T-helper 1 cell treated with Interleukin-12 subunit alpha and Interleukin-12 subunit beta and Interleukin-4 antibody, amounts not matched to agents 30 μg/mL and 1 μg/mL, for 36 hours (primary cell): ENCODE results near the gene TMEM72.

Source experiments
- H3K27ac Mint-ChIP-seq: one replicate; pipeline ENCODE4 v1.8.0; 2021; ENCODE audit warnings: mild to moderate bottlenecking, mixed read lengths
- H3K27me3 Mint-ChIP-seq: one replicate; pipeline ENCODE4 v1.8.0; 2021; ENCODE audit warnings: low read depth, mixed read lengths
- H3K36me3 Mint-ChIP-seq: one replicate; pipeline ENCODE4 v1.8.0; 2021; ENCODE audit warnings: low read depth, mixed read lengths
- H3K4me1 Mint-ChIP-seq: one replicate; pipeline ENCODE4 v1.8.0; 2021; ENCODE audit warnings: low read depth, mixed read lengths
- H3K4me3 Mint-ChIP-seq: one replicate; pipeline ENCODE4 v1.8.0; 2021; ENCODE audit warnings: mild to moderate bottlenecking, moderate library complexity, mixed read lengths
- H3K9me3 Mint-ChIP-seq: one replicate; pipeline ENCODE4 v1.8.0; 2021; ENCODE audit warnings: mixed read lengths

The TMEM72 gene

DNA sequence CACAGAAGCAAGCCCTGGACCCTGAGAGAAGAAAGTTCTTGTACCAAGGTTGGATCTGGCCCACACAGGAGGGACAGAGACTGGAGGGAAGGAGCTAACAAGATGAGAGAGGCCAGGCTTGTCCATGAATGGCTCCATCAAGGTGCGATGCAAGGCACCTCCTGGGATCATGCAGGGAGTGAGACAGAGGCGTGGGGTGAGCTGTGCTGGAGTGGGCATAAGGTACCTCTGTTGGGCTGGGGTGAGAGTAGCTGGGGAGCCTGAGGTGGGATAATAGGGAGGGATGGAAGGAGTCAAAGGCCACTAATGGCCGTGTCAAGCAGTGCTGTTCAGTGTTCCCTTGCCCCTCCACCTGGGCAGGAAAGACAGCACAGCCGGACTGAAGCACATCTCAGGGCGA, 9.9 kb downstream of the TMEM72 start:
- Mint-ChIP-seq H3K4me3 (no peak overlapping the region), H3K36me3 (no peaks in the 10 kb centered on the region), H3K9me3 (no peaks in the 10 kb centered on the region), H3K27ac (no peak overlapping the region), H3K4me1 (no peaks in the 10 kb centered on the region), H3K27me3 (peaks cover 23% of the 10 kb centered on the region)

DNA sequence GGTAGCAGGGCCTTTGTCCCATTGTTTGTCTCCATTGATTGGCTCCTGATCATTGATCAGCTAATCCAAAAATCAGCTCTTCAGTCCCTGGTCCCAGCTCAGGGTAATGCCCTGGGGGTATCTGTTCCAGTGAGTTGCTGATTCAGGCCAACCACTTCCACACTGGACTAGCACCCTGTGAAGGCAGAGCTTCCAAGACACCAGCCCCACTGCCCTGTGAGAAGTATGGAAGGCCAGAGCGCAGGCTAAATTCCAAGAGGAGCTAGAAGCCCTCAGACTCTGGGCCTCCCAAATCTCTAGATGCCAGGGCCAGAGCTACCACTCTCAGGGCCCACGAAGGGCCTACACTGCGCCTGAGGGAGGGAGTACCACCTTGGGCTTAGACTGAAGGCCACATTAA, 10.4 kb downstream of the TMEM72 start:
- Mint-ChIP-seq H3K4me1 (no peaks in the 10 kb centered on the region), H3K9me3 (no peaks in the 10 kb centered on the region), H3K27me3 (peaks cover 23% of the 10 kb centered on the region), H3K36me3 (no peaks in the 10 kb centered on the region), H3K27ac (no peak overlapping the region), H3K4me3 (no peak overlapping the region)

DNA sequence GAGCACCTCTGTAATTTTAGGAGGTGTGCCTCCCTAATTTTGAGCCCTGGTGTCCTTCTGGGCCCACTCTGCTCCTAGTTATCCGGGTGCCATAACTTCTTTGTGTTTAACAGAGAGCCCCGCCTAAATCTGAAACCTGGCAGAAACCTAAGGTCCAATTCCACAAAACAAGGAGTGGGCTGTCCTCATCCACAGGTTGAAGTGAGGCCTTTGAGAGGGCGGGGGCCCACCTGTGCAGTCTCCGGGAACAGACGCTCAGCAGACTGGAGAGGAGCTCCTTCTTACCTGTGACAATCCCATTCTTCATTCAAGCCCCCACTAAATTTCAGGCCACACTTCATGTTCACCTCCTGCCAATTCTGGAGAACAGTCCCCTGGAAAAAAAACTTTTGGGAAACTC, 10.9 kb downstream of the TMEM72 start:
- no peaks in the 10 kb centered on the region for H3K36me3 Mint-ChIP-seq

DNA sequence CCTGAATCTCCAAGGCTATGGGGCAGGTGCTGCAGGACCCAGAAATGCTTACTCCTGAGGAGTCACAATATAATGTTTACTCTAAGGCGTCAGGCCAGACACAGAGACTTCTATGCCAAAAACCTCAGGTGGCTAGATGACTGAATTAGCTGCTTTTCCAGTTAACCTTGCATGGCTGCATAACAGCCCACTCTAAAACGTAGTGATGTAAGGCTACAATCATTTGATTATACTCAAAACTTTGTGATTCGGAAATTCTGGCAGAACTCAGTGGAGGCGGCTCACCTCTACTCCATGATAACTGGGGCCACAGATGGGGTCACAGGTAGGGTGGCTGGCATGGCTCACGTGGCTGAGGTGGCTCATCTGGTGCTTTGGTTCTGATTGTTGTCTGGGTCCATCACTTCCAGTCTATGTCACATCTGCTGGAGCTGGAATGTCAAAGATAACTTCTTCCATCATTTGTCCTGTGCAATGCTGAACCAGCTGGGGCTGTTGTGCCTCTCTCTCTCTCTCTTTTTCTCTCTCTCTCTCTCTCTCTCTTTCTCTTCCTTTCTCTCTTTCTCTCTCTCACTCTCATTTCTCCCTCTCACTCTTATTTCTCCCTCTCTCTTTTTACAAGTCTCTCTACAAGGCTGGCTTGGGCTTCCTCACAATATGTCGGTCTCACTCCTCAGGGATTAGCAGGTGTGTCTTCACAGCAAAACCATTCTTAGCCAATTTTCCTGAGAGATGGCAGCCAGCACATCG, 11.8 kb downstream of the TMEM72 start:
- Mint-ChIP-seq H3K4me1 (no peaks in the 10 kb centered on the region), H3K9me3 (no peaks in the 10 kb centered on the region), H3K27me3 (peaks cover 12% of the 10 kb centered on the region), H3K36me3 (no peaks in the 10 kb centered on the region), H3K27ac (no peak overlapping the region), H3K4me3 (no peak overlapping the region)

More for the DNA sequence above, 10.9 kb downstream of the TMEM72 start:
- H3K27ac Mint-ChIP-seq, result no peak overlapping the region
- H3K4me1 Mint-ChIP-seq, result no peaks in the 10 kb centered on the region
- H3K9me3 Mint-ChIP-seq, result no peaks in the 10 kb centered on the region
- no peak overlapping the region for H3K4me3 Mint-ChIP-seq
- H3K27me3 Mint-ChIP-seq, result peaks cover 22% of the 10 kb centered on the region

DNA sequence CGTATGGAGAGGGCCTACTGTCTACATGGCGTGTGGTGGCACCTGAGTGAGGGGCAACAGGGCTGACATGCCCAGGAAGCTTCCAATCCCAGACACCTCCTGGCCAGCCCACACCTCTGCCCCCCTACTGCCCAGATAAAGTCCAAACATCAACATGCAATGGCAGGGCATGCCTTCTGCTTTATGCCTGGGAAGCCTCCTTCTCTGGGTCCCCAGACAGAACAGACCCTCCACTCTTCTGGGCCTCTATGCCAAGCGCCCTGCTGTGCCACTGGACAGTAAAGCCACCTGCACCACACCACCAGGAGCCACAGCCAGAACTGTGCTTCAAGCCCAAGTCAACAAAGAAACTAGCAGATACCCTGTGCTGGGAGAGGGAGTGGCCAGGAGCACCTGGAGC, 12.5 kb downstream of the TMEM72 start:
- H3K27me3 Mint-ChIP-seq, result peaks cover 10% of the 10 kb centered on the region
- H3K9me3 Mint-ChIP-seq, result no peaks in the 10 kb centered on the region
- H3K4me3 Mint-ChIP-seq, result no peak overlapping the region
- no peaks in the 10 kb centered on the region for H3K4me1 Mint-ChIP-seq
- H3K27ac Mint-ChIP-seq, result no peak overlapping the region
- no peaks in the 10 kb centered on the region for H3K36me3 Mint-ChIP-seq

DNA sequence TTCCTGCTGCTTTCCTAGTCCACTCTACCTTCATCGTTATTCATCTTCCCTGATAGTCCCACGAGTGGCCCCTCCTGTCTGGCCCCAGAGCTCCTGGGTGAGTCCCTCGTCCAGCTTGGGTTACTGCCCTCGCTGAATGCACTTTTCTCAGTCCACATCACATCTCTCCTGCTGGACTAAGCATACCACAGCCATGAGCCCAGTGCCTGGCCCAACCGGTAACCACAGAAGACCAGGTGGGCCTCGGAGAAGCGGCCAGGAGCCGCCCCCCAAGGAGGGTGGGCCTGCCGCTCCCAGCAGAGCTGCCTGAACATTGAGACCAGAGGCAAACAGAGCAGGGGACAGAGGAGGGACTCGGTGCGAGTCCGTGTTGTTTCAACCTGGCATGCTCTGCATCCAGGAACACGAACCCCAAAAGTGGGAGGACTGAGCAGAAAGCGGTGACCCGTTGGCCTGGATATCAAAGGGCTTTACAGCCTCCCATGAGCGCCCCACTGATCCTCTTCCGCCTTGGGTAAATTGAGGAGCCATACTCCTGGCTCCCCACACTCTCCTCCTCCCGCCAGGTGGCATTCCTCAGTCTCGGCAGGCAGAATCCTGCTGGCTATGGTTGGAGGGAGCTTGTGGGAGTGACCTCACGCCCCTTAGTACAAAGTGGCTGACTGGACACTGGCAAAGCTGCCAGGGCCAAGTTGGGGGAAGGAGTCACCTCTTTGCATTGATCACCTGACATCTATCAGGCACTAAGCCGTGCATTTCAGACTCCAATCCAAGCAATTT, 13.3 kb downstream of the TMEM72 start:
- Mint-ChIP-seq H3K27ac (no peak overlapping the region), H3K36me3 (no peaks in the 10 kb centered on the region)

DNA sequence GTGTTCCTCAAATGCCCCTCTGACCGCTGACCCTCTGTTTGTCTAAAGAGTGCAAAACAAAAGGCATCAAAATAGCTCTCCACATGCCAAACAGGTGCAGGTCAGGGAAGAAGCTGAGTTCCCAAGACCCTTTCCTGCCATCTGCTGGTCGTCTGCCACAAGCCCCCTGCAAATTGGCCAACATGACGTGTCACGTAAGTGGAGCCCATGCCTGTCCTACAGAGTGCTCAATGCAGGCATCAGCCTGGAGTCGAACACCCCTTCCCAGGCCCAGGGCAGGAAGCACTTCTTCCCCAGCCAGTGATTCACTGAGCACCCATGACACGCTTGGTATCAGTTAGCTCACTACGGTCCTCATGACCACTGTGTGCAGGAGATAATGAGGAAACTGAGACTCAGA, 14.1 kb downstream of the TMEM72 start:
- no peak overlapping the region for H3K4me3 Mint-ChIP-seq
- H3K9me3 Mint-ChIP-seq, result no peaks in the 10 kb centered on the region
- H3K27ac Mint-ChIP-seq, result no peak overlapping the region
- H3K27me3 Mint-ChIP-seq, result peaks cover 4% of the 10 kb centered on the region
- no peaks in the 10 kb centered on the region for H3K36me3 Mint-ChIP-seq
- H3K4me1 Mint-ChIP-seq, result no peaks in the 10 kb centered on the region

More for the DNA sequence above, 13.3 kb downstream of the TMEM72 start:
- Mint-ChIP-seq H3K4me3 (no peak overlapping the region), H3K9me3 (no peaks in the 10 kb centered on the region), H3K4me1 (no peaks in the 10 kb centered on the region), H3K27me3 (peaks cover 4% of the 10 kb centered on the region)

DNA sequence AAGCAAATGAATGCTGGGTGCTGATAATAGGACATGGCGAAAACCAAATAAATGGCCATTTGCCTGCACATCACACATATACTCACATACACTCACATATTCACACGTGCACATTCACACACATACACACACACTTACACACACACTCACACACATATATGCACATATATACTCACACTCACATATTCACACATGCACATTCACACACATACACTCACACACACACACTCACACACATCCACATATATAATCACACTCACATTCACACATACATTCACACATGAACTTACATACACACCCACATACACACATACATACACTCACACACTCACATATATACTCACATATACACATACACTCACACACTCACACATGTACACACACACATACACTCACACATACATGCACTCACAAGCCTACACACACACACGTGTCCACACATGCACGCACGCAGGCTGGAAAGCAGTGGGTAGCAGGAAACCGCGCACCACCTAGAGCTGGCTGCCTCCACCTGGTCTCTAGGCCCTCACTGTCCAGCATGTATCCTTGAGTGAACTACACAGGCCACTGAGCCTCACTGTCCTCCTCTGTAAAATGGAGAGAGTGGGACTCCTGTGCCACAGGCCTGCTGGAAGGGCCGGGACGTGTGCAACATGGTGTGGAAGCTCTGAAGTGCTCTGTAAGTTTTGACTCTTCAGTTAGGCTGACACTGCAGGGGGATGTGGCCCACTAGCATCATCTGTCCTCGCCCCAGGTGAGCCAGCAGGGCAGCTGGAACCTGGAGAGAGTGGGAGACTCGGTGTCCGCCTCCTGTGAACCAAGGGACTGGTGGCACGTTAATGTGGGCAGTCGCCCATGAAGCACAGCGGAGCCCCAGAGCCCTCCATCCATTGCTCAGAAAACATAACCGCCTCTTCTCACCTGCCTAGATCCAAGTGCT, 14.9 kb downstream of the TMEM72 start:
- no peaks in the 10 kb centered on the region for H3K36me3 Mint-ChIP-seq
- no peaks in the 10 kb centered on the region for H3K27me3 Mint-ChIP-seq
- H3K9me3 Mint-ChIP-seq, result no peaks in the 10 kb centered on the region
- H3K4me3 Mint-ChIP-seq, result no peak overlapping the region
- H3K4me1 Mint-ChIP-seq, result no peaks in the 10 kb centered on the region
- no peak overlapping the region for H3K27ac Mint-ChIP-seq

DNA sequence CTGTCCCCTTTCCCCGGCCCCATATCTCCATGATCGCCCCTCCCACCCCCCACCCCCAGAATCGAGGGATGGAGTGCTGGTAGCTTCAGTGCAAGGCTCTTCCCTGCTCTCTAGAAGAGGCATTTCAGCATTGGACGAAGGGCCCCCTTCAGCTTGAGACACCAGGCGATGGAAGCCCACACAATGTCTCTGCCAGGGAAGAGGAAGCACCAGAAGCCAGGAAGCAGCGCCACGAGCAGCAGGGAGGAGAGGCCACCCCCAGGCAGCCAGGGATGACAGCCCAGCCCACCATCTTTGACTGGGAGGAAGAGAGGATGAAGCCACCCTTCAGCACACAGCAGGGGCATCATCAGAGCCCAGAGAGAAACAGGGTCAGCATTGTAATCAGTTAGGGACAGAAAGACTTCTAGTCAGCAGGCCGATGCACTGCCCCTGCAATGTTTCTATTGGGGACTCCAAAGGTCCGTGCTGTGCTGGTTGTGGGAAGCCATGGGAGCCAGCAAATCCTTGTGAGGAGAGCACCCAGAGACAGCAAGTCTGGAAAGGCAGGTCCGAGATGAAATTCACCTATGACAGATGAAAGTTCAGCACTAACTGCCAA, 15.7 kb downstream of the TMEM72 start:
- H3K4me3 Mint-ChIP-seq, result no peak overlapping the region
- H3K27me3 Mint-ChIP-seq, result no peaks in the 10 kb centered on the region
- H3K9me3 Mint-ChIP-seq, result no peaks in the 10 kb centered on the region
- no peak overlapping the region for H3K27ac Mint-ChIP-seq
- H3K4me1 Mint-ChIP-seq, result no peaks in the 10 kb centered on the region
- no peaks in the 10 kb centered on the region for H3K36me3 Mint-ChIP-seq

DNA sequence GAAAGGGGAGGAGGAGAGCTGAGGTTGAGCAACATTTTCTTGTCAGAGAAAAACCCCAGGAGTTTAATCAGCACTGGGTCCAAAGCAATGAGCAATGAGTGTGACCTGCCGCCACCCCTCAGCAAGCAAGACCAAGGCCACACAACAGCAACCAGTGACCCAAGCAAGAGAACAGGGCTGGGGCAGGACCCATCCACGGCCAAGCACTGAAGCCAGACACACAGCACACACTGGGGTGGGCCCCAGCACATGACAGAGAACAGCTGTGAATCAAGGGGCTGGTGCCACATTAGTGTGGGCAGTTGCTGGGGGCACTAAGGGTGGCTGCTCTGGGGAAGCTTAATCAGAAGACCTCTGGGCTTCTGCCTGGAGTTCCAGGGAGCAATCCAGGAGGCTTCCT, 16.2 kb downstream of the TMEM72 start:
- H3K4me3 Mint-ChIP-seq, result no peak overlapping the region
- H3K27me3 Mint-ChIP-seq, result no peaks in the 10 kb centered on the region
- H3K36me3 Mint-ChIP-seq, result no peaks in the 10 kb centered on the region
- H3K27ac Mint-ChIP-seq, result no peak overlapping the region
- no peaks in the 10 kb centered on the region for H3K4me1 Mint-ChIP-seq
- H3K9me3 Mint-ChIP-seq, result no peaks in the 10 kb centered on the region

DNA sequence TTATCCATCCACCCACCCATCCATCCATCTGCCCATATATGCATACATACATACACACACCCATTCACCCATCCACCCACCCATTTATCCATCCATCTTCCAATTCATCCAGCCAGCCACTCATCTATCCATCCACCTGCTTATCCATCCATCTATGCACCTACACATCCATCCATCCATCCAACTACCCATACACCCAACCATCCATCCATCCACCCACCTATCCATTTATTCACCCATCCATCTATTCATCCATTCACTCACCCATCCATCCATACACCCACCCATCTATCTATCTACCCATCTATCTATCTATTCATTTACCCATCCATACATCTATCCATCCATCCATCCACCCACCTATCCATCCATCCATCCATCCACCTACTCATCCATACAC, 17.3 kb downstream of the TMEM72 start:
- Mint-ChIP-seq H3K9me3 (no peaks in the 10 kb centered on the region), H3K4me1 (no peaks in the 10 kb centered on the region), H3K27ac (no peak overlapping the region), H3K36me3 (no peaks in the 10 kb centered on the region), H3K4me3 (no peak overlapping the region), H3K27me3 (no peaks in the 10 kb centered on the region)

DNA sequence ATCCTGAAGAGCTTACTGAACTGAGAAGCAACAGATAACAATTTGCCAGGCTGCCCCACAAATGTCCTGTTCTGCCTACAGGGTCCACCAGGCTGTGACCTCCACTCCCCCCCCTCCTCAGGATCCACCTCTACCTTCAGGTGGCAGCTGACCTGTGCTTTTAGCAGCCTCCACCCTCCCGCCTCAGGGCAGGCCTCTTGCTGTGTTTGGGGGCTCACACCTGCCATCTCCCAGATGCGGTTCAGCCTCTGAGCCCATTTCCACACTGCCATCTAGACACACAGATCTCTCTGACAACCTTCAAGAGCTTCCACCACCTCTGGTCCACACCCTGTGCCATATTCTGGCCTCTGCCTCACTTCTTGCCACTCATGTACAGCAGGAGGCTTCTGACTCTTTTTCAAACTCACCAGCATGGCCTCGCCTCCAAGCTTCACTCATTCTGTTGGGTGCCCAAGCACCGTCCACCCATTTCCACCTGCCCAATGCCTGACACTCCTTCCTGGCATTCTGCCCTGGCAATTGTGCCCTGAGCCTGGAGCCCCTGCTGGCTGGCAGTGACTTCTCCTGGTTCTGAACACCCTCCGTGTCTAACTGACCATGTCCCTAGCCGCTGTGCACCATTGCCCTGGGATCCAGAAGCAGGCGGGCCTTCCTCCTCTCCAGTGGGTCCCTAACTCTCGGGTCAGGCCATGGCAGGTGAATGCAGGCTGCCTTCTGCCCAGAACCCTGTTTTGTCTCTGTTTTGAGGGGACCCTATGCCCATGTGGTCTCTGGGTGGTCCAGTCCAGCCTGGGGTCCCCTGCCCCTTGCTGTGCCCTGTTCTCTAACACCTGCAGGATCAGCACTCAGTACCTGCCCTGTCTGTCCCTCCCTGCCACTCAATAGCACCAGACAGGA, 18.5 kb downstream of the TMEM72 start:
- H3K27me3 Mint-ChIP-seq, result no peaks in the 10 kb centered on the region
- H3K27ac Mint-ChIP-seq, result no peak overlapping the region
- no peak overlapping the region for H3K4me3 Mint-ChIP-seq
- H3K4me1 Mint-ChIP-seq, result no peaks in the 10 kb centered on the region
- H3K36me3 Mint-ChIP-seq, result no peaks in the 10 kb centered on the region
- H3K9me3 Mint-ChIP-seq, result no peaks in the 10 kb centered on the region

DNA sequence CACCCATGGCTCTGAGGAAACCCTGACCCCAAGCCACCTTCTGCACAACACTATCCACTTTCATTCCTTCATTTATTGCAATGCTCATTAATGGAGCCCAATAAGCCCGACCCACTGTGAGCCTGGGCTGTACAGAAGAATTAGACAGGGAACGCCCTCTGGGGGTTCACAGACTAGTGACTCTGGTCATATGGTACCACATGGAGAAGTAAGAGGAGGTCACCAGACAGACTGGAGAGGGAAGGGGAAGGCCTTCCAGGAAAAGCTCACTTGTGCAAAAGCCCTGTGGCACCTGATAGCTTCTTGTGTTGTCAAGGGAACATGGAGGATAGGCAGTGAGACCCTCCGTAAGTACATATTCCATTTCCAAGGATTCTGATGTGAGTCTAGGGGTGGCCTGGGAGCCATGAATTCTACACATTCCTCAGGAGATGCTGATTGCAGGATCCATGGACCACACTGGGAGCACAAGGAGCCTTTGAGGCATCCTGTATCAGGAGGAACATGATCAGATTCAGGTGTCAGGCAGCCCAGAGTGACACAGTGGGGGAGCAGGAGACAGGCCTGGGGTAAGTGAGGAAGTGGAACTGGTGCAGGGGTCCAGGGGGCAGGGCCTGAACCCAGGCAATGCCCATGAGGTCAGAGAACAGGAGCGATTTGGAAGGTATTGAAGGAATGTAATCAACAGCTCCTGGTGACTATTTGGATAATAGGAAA, 19.9 kb downstream of the TMEM72 start:
- H3K36me3 Mint-ChIP-seq, result no peaks in the 10 kb centered on the region
- no peaks in the 10 kb centered on the region for H3K27me3 Mint-ChIP-seq
- no peak overlapping the region for H3K4me3 Mint-ChIP-seq
- peaks cover 6% of the 10 kb centered on the region for H3K4me1 Mint-ChIP-seq
- no peak overlapping the region for H3K27ac Mint-ChIP-seq
- H3K9me3 Mint-ChIP-seq, result no peaks in the 10 kb centered on the region
